Endodermal cell (in vitro differentiated cells): ENCODE measurements around the gene RAB37. TPM values are rescaled to one million over a fixed set of nuclear protein-coding genes. Genes with fewer than 3 reads are reported as not detected.

ENCODE experiments used
- DNase-seq: peaks from one replicate; pipeline ENCODE4 v3.0.0-alpha.2; 2017
- H3K27ac ChIP-seq: 2 replicates; pipeline ENCODE4 v1.5.1; 2013; ENCODE audit warnings: mild to moderate bottlenecking, low read depth, low read length, moderate library complexity
- H3K27me3 ChIP-seq: 2 replicates; pipeline ENCODE4 v1.6.1; 2013; ENCODE audit warnings: mild to moderate bottlenecking, low read length, moderate library complexity; ENCODE audit not compliant: insufficient read depth, control insufficient read depth, poor library complexity, severe bottlenecking
- H3K36me3 ChIP-seq: 2 replicates; pipeline ENCODE4 v1.7.0; 2013; ENCODE audit warnings: mild to moderate bottlenecking, low read length, moderate library complexity; ENCODE audit not compliant: control insufficient read depth, insufficient read depth
- H3K4me1 ChIP-seq: one replicate; pipeline ENCODE4 v1.7.0; 2013; ENCODE audit warnings: low read length; ENCODE audit not compliant: control insufficient read depth, insufficient read depth
- H3K4me3 ChIP-seq: 2 replicates; pipeline ENCODE4 v1.5.1; 2013; ENCODE audit warnings: mild to moderate bottlenecking, low read length, moderate library complexity
- H3K9ac ChIP-seq: 2 replicates; pipeline ENCODE4 v1.6.1; 2013; ENCODE audit warnings: mild to moderate bottlenecking, low read length, moderate library complexity; ENCODE audit not compliant: poor library complexity, severe bottlenecking; ENCODE audit errors: extremely low read depth
- H3K9me3 ChIP-seq: 2 replicates; pipeline ENCODE4 v1.6.1; 2013; ENCODE audit warnings: mild to moderate bottlenecking, low read length, moderate library complexity; ENCODE audit not compliant: control insufficient read depth
- H3K27ac Mint-ChIP-seq: 2 replicates; pipeline ENCODE4 v1.8.0; 2020; ENCODE audit warnings: mixed read lengths
- H3K27me3 Mint-ChIP-seq: 2 replicates; pipeline ENCODE4 v1.8.0; 2021; ENCODE audit warnings: mild to moderate bottlenecking, mixed read lengths; ENCODE audit not compliant: insufficient read depth
- H3K36me3 Mint-ChIP-seq: 2 replicates; pipeline ENCODE4 v1.8.0; 2020; ENCODE audit warnings: low read depth, mixed read lengths
- H3K4me1 Mint-ChIP-seq: 2 replicates; pipeline ENCODE4 v1.8.0; 2020; ENCODE audit warnings: mixed read lengths
- H3K4me3 Mint-ChIP-seq: 2 replicates; pipeline ENCODE4 v1.8.0; 2020; ENCODE audit warnings: mild to moderate bottlenecking, moderate library complexity, mixed read lengths
- H3K9me3 Mint-ChIP-seq: 2 replicates; pipeline ENCODE4 v1.8.0; 2020; ENCODE audit warnings: mild to moderate bottlenecking, mixed read lengths
- CTCF ChIP-seq: fragments of 200-600 bp; sonication (generic); conservative IDR thresholded peaks from 2 replicates; pipeline ENCODE4 v1.5.0; 2021; ENCODE audit warnings: antibody characterized with exemption, mild to moderate bottlenecking
- WGBS, 2 experiments: methylation state at CpG; one replicate each; pipeline versions ENCODE4 v1.1.5 to v1.1.7; 2013; ENCODE audit warnings: missing lambda C conversion rate in 2 of 2, mixed read lengths in 1 of 2; ENCODE audit not compliant: insufficient coverage in 1 of 2, insufficient read length in 1 of 2; 5-methylcytosine and 5-hydroxymethylcytosine counted together
- total RNA-seq, 2 donors: library from RNA; stranded (reverse); fragmentation: NEBNext Ultra II Directional in 1 of 2; extraction: Animal tissue kit (Norgen Biotek cat#: 25700) in 1 of 2; gene quantifications; 2 replicates in 1 of 2; 3 replicates in 1 of 2; pipeline ENCODE4 v1.2.1, GENCODE V29; 2021

RAB37 gene
- total RNA-seq, 2 donors from 2014 or later: 6.8 to 8.4 TPM

GRCh38 chr17:74759941-74760340 is 22.9 kb downstream of the RAB37 start:
- Mint-ChIP-seq H3K4me3 (peak overlapping the region; percentile 29), H3K4me1 (peaks cover 36% of the 10 kb centered on the region), H3K27me3 (no peaks in the 10 kb centered on the region), H3K36me3 (peaks cover 8% of the 10 kb centered on the region), H3K9me3 (no peaks in the 10 kb centered on the region), H3K27ac (peak overlapping the region; percentile 80)
- peak; percentile 91 for DNase-seq
- Histone ChIP-seq H3K27ac (peak overlapping the region; percentile 77), H3K27me3 (no peaks in the 10 kb centered on the region), H3K4me1 (peaks cover 36% of the 10 kb centered on the region), H3K9me3 (no peaks in the 10 kb centered on the region), H3K9ac (no peak overlapping the region), H3K36me3 (peaks cover 49% of the 10 kb centered on the region), H3K4me3 (no peak overlapping the region)
- 63 to 85% methylated on average over 4 to 8 of the region's 10 CpGs for WGBS, 2 experiments
- TF ChIP-seq CTCF: peak; percentile 11

GRCh38 chr17:74760404-74761105 is 23.5 kb downstream of the RAB37 start:
- peaks cover 49% of the 10 kb centered on the region for H3K36me3 ChIP-seq
- no peaks in the 10 kb centered on the region for H3K27me3 Mint-ChIP-seq
- no peak for TF ChIP-seq CTCF

GRCh38 chr17:74761419-74761818 is 24.4 kb downstream of the RAB37 start:
- peak overlapping the region; percentile 77 for H3K27ac ChIP-seq
- Mint-ChIP-seq H3K27ac (peak overlapping the region; percentile 21), H3K9me3 (no peaks in the 10 kb centered on the region)

More at GRCh38 chr17:74760404-74761105, 23.5 kb downstream of the RAB37 start:
- H3K4me1 ChIP-seq: peaks cover 36% of the 10 kb centered on the region
- Mint-ChIP-seq H3K9me3 (no peaks in the 10 kb centered on the region), H3K36me3 (peaks cover 10% of the 10 kb centered on the region), H3K4me3 (peak overlapping the region; percentile 29), H3K4me1 (peaks cover 36% of the 10 kb centered on the region), H3K27ac (peak overlapping the region; percentile 80)
- H3K27me3 ChIP-seq: no peaks in the 10 kb centered on the region
- no peak for DNase-seq
- H3K27ac ChIP-seq: peak overlapping the region; percentile 77
- no peaks in the 10 kb centered on the region for H3K9me3 ChIP-seq
- 75% methylated on average over 7 of the region's 7 CpGs; no CpG with 5 or more reads in 1 of the 2 experiments for WGBS, 2 experiments
- H3K9ac ChIP-seq: no peak overlapping the region
- no peak overlapping the region for H3K4me3 ChIP-seq

More at GRCh38 chr17:74761419-74761818, 24.4 kb downstream of the RAB37 start:
- Mint-ChIP-seq H3K4me1 (peaks cover 36% of the 10 kb centered on the region), H3K36me3 (peaks cover 16% of the 10 kb centered on the region), H3K27me3 (no peaks in the 10 kb centered on the region), H3K4me3 (no peak overlapping the region)
- TF ChIP-seq CTCF: no peak
- 83 to 90% methylated on average over 2 to 4 of the region's 5 CpGs for WGBS, 2 experiments
- no peak for DNase-seq
- H3K9ac ChIP-seq: no peak overlapping the region
- peaks cover 58% of the 10 kb centered on the region for H3K36me3 ChIP-seq
- H3K4me1 ChIP-seq: peaks cover 36% of the 10 kb centered on the region
- H3K9me3 ChIP-seq: no peaks in the 10 kb centered on the region
- H3K4me3 ChIP-seq: no peak overlapping the region
- H3K27me3 ChIP-seq: no peaks in the 10 kb centered on the region
